Stimulated activated CD4-positive, alpha-beta T cell treated with anti-CD3 and anti-CD28 coated beads, Interleukin-2, amount 100 ng/mL, for 4 hours (primary cell): ENCODE results near the gene SMIM14.
"Not testable (repeated sequence)": the region's sequence is repeated elsewhere in the genome, so short reads cannot be mapped to it uniquely, and the experiment has no call there.

Experiments used
- DNase-seq: peaks from one replicate; pipeline ENCODE4 v3.0.0-alpha.2; 2020; ENCODE audit warnings: low read depth

Gene SMIM14

GRCh38 chr4:39530682-39531081 is 108.0 kb downstream of the SMIM14 start:
- no peak for DNase-seq

DNA sequence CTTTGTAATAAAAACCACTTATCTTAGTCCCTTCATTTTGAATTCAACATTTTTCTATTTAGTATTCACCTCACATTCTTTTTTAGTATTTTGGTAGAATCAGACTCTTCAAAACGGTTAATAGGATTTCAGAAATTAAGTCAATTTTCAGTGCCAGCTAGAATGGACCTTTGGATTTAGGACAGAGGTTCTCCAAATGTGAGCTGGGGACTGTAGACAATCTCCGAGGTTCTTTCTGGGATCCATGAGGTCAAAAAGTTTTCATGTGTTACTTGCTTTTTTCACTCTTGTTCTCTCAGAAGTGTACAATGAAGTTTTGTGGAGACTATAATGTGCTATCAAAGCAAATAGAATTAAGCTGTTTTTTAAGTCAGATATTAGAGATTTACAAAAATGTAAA is 109.1 kb downstream of the SMIM14 start:
- DNase-seq, result no peak

DNA sequence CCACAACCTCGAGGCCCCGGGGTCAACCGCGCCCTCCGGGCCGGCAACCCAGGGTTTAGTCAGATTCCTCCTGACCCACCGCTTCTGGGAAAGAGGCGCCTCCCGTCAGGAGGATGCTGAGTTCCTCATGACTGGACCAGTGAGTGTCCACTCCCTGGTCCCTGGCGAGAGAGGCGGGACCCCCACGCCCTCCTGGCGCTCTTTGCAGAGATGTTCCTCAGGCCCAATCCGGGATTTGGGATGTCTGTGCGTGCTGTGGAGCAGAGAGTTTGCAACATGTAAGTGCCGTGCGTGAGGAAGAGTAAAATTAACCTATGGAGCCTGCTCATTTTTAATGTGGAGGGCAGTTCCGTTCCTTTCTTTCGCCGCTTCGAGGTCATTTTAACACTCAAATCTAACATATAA is 110.6 kb downstream of the SMIM14 start:
- no peak for DNase-seq

DNA sequence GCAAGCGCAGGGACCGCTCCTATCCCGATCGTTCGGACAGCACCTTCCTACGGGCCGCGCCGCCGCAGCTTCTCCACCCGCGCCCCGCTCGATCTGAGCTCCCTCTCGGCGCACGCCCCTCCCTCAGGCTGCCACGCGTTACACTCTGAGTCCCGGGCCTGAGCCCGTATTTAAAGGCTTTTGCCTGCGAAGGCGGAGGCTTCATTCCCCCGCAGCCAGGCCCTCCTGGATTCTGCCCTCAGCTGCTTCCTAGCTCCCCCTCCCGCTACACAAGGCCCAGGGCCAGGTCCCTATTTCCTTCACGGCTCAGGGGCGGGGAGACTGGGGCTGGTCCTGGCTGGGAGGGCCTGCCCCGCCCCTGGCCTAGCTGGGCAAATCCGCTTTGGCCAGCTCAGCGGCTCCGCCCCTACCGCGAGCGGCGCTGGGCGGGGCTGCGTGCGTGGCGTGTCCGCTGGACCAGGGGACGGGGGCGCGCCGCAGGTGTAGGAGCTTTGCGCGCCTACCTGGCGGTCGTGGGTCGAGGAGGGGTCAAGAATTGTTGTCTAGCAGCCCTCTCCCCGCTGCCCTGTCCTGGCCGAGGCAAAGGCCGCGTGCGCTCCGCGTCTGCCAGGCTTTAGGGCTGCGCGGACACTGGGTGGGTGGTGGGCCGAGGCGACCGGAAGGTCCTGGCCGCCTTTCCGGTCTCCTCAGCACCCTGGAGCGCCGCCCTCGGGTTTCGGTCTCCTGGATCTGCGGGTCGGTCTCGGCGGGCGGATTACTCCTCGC is 111.2 kb downstream of the SMIM14 start, which contains the start of gene UGDH:
Gene UGDH, minus strand, starts transcription at position 144 of the 765 bp plus-strand sequence. CDS start 5,927 bp downstream, outside the sequence.
- DNase-seq, result peak; percentile 87

DNA sequence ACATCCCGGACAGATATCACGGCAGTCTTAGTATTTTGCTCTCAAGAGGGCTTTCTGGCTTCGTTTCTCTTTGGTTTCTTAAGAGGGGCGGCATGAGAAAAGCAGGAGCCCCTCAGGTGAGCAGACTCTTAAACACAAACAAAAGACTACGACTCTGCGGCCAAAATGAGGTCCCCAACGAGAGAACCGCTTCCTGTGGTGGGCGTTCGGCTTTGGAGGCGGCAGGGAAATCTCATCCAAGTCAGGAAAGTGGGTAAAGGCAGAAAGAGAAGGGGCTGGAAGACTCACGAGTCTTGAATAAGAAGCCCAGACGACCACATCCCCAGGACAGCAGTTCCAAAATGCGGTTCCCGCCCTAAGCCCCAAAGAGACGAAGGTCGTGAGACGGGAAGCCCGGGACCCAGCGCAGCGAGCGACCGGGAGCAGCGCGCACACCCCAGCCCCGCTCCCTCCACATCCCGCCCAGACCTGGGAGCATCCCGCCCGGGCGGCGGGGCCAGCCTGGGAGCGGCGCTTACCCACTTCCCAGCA is 111.8 kb downstream of the SMIM14 start:
- peak; percentile 3 for DNase-seq

GRCh38 chr4:39525822-39526690 is 112.6 kb downstream of the SMIM14 start:
- no peak for DNase-seq

GRCh38 chr4:39524161-39524957 is 114.3 kb downstream of the SMIM14 start:
- DNase-seq, result no peak

DNA sequence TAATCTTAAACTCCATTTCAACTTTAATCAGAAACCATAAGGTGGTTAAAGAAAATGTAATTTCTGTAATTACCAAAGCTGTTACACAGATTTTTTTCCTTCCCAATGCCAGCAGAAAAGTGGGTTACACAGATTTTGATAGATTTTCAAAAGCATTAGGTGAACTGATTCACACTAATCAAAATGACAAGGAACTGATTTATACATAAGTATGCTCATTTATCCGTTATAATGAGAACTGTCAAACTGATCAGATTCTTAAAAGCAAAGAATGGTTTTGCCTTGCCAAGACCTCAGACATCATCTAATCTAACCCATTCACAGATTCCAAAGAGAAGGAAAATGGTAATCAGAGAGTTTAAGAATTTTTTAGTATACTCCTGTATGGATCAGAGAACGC is 116.6 kb downstream of the SMIM14 start:
- no peak for DNase-seq

- no peak for DNase-seq
These were observed 117.3 kb downstream of the SMIM14 start for GRCh38 chr4:39521253-39521919.

GRCh38 chr4:39518484-39518883 is 120.2 kb downstream of the SMIM14 start:
- DNase-seq, result no peak

- DNase-seq, result no peak
These were observed 122.2 kb downstream of the SMIM14 start for GRCh38 chr4:39516407-39516966.

DNA sequence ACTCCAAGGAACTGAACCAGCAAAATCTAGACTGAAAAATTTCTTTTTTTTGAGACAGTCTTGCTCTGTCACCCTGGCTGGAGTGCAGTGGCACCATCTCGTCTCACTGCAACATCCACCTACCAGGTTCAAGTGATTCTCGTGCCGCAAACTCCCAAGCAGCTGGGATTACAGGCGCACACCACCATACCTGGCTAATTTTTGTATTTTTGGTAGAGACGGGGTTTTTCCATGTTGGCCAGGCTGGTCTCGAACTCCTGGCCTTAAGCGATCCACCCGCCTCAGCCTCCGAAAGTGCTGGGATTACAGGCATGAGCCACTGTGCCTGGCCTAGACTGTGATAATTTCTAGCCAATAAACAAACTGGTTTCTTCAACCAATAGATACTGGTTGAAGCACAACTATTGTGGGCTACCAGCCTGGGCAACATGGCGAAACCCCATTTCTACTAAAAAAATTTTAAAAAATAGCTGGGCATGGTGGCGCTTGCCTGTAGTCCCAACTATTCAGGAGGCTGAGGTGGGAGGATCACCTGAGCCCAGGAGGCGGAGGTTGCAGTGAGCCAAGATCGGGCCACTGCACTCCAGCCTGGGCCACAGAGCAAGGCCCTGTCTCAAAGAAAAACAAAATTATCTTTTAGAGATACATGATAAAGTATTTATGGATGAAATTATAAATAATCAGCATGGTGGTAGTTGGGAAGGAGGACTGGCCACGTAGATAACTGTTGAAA is 122.8 kb downstream of the SMIM14 start:
- not testable (repeated sequence) for DNase-seq

DNA sequence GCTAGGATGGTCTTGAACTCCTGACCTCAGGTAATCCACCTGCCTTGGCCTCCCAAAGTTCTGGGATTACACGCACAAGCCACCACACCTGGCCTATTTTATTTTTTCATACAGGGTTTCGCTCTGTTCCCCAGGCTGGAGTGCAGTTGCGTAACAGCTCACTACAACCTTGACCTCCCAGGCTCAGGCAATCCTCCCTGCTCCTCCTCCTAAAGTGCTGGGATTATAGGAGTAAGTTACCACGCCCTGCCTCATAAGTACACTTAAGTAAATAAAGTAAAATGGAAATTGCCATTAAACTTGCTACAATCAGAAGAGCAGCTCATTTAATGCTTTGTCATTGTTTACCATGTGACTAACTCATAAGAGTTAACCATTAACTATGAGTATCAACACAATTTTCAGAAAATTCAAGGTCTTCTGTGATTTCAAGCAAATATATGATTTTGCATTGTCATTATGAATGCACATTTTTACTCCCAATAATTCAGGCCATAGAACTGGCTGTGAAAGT is 123.7 kb downstream of the SMIM14 start:
- no peak for DNase-seq

GRCh38 chr4:39514266-39514665 is 124.4 kb downstream of the SMIM14 start:
- DNase-seq, result not testable (repeated sequence)

DNA sequence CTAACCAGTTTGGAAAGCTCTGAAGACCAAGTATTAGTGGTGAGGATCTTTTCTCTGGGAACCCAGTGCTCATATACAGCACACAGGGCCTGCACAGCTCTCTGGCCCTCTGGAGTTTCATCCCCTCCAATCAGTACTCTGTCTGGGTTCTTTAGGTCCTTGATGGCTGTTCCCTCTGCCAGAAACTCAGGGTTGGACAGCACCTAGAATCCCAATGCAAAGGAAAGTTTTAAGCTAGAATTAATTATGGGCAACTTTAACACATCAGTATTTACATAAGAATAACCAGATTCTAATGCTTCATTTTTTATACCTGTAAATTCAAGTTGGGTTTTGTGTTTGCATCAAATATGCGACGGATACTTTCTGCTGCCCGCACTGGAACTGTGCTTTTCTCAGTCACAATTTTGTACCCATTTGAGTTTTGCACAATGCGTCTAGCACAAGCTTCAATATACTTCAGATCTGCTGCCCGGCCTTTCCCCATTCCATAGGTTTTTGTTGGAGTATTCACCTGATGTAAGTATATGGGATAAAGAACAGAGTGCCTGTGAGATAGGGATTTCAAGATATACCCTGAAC is 128.2 kb downstream of the SMIM14 start:
- DNase-seq, result no peak

- no peak for DNase-seq
These were observed 133.1 kb downstream of the SMIM14 start for GRCh38 chr4:39505581-39505980.

DNA sequence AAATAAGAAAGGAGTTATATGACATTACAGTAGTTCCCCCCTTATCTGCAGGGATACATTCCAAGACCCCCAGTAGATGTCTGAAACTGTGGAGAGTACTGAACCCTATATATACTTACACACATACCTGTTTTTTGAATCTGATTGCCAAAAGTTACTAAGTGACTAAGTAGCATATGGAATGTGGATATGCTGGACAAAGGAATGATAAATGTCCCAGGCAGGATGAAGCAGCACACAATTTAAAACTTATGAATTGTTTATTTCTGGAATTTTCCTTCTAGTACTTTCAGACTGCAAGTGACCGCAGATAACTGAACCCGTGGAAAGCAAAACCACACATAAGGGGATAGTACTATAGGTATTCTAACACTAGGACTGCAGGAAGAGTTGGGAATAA is 134.1 kb downstream of the SMIM14 start:
- no peak for DNase-seq

DNA sequence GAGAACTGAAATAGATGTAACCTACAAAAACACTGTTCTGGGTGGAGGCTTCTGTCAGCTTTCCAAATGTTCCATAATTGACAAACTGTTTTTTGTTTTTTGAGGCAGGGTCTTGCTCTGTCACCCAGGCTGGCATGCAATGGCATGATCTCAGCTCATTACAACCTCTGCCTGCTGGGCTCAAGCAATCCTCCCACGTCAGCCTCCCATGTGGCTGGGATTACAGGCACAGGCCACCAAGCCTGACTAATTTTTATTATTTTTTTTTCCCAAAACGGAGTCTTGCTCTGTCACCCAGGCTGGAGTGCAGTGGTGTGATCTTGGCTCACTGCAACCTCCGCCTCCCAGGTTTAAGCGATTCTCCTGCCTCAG is 136.0 kb downstream of the SMIM14 start:
- DNase-seq, result not testable (repeated sequence)

- DNase-seq, result no peak
These were observed 136.5 kb downstream of the SMIM14 start for GRCh38 chr4:39502019-39502663.

DNA sequence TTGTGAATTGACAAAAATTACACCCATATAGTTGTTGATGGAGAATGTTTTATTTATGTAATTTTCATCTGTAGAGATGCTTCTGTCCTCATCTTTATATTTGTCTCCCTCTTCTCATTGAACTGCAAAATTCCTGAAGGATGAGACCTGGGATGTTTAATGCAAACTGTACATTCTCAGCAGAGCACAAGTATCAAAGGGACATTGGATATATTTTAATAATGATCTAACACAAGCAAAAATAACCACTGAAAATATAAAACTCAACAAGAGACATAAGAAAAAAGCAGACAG is 140.0 kb downstream of the SMIM14 start:
- DNase-seq, result no peak
